MM.1S (cell line): ENCODE data around the gene COPG1.

Source experiments
- DNase-seq: peaks from one replicate; pipeline ENCODE4 v3.0.0-alpha.2; 2015
- H2AFZ ChIP-seq: fragments of 300-600 bp; sonication (generic); 2 replicates; pipeline ENCODE4 v1.6.0; 2016; ENCODE audit warnings: antibody characterized with exemption, low read length
- H3F3A ChIP-seq: fragments of 300-600 bp; sonication (generic); 2 replicates; pipeline ENCODE4 v1.6.1; 2016; ENCODE audit warnings: mild to moderate bottlenecking, antibody characterized with exemption, low read length, moderate library complexity, mixed read lengths; ENCODE audit not compliant: insufficient read depth
- H3K27ac ChIP-seq: fragments of 300-600 bp; sonication (generic); 2 replicates; pipeline ENCODE4 v1.5.1; 2016; ENCODE audit warnings: mild to moderate bottlenecking, low read length
- H3K27me3 ChIP-seq: fragments of 300-600 bp; sonication (generic); replicated peaks from 2 replicates; pipeline ENCODE4 v1.6.0; 2016; ENCODE audit warnings: low read length; ENCODE audit not compliant: insufficient read depth
- H3K36me3 ChIP-seq: fragments of 300-600 bp; sonication (generic); replicated peaks from 2 replicates; pipeline ENCODE4 v1.6.1; 2016; ENCODE audit warnings: mild to moderate bottlenecking, low read length, mixed read lengths; ENCODE audit not compliant: insufficient read depth
- H3K4me1 ChIP-seq: fragments of 300-600 bp; sonication (generic); 2 replicates; pipeline ENCODE4 v1.6.1; 2016; ENCODE audit warnings: low read length, mixed read lengths
- H3K4me2 ChIP-seq: fragments of 300-600 bp; sonication (generic); 2 replicates; pipeline ENCODE4 v1.6.0; 2016; ENCODE audit warnings: low read depth, low read length
- H3K4me3 ChIP-seq: fragments of 300-600 bp; sonication (generic); 2 replicates; pipeline ENCODE4 v1.5.1; 2016; ENCODE audit warnings: low read length, mixed read lengths
- H3K79me2 ChIP-seq: fragments of 300-600 bp; sonication (generic); 2 replicates; pipeline ENCODE4 v1.6.1; 2016; ENCODE audit warnings: mixed run types, low read length, mixed read lengths
- H3K9ac ChIP-seq: fragments of 300-600 bp; sonication (generic); 2 replicates; pipeline ENCODE4 v1.6.1; 2016; ENCODE audit warnings: low read length, mixed read lengths
- H3K9me2 ChIP-seq: fragments of 300-600 bp; sonication (generic); replicated peaks from 2 replicates; pipeline ENCODE4 v1.6.1; 2016; ENCODE audit warnings: mild to moderate bottlenecking, low read length, mixed read lengths; ENCODE audit not compliant: insufficient read depth
- H3K9me3 ChIP-seq: fragments of 300-600 bp; sonication (generic); replicated peaks from 2 replicates; pipeline ENCODE4 v1.6.1; 2016; ENCODE audit warnings: mild to moderate bottlenecking, low read length, mixed read lengths; ENCODE audit not compliant: insufficient read depth
- H4K20me1 ChIP-seq: fragments of 300-600 bp; sonication (generic); 2 replicates; pipeline ENCODE4 v1.6.1; 2016; ENCODE audit warnings: mild to moderate bottlenecking, low read length, moderate library complexity, mixed read lengths; ENCODE audit not compliant: insufficient read depth
- EZH2 ChIP-seq: fragments of 300-600 bp; sonication (generic); optimal IDR thresholded peaks from 2 replicates; pipeline ENCODE3; 2017; ENCODE audit warnings: low read depth, mild to moderate bottlenecking, antibody characterized with exemption, low read length, mixed read lengths
- EZH2phosphoT487 ChIP-seq: fragments of 300-600 bp; sonication (generic); IDR thresholded peaks from 2 replicates; pipeline ENCODE4 v1.6.1; 2018; ENCODE audit warnings: antibody characterized with exemption, low read length
- TF ChIP-seq, protein P1 (sequence below): fragments of 300-600 bp; sonication (generic); IDR thresholded peaks from 2 replicates; pipeline ENCODE4 v1.5.1; 2016; ENCODE audit warnings: antibody characterized with exemption, low read length, mixed read lengths

Gene COPG1

GRCh38 chr3:129304146-129304961, 54.9 kb downstream of the COPG1 start:
- Histone ChIP-seq H3K79me2 (0 out of 2 replicates have a peak, but pooled peaks cover 4% of the 10 kb centered on the region), H3K9me3 (no peaks in the 10 kb centered on the region), H4K20me1 (no peaks in the 10 kb centered on the region), H3K27me3 (no peaks in the 10 kb centered on the region), H3K9ac (no peak overlapping the region), H3K4me2 (no peak overlapping the region), H3K4me3 (no peak overlapping the region), H2AFZ (no peak overlapping the region), H3K9me2 (no peaks in the 10 kb centered on the region), H3K4me1 (peaks cover 22% of the 10 kb centered on the region), H3F3A (peaks cover 17% of the 10 kb centered on the region), H3K27ac (no peak overlapping the region), H3K36me3 (peaks cover 9% of the 10 kb centered on the region; the same call in 1 of the 2 replicates)
- DNase-seq, result peak; percentile 2
- TF ChIP-seq EZH2phosphoT487, result no peak
- TF ChIP-seq, protein P1, sequence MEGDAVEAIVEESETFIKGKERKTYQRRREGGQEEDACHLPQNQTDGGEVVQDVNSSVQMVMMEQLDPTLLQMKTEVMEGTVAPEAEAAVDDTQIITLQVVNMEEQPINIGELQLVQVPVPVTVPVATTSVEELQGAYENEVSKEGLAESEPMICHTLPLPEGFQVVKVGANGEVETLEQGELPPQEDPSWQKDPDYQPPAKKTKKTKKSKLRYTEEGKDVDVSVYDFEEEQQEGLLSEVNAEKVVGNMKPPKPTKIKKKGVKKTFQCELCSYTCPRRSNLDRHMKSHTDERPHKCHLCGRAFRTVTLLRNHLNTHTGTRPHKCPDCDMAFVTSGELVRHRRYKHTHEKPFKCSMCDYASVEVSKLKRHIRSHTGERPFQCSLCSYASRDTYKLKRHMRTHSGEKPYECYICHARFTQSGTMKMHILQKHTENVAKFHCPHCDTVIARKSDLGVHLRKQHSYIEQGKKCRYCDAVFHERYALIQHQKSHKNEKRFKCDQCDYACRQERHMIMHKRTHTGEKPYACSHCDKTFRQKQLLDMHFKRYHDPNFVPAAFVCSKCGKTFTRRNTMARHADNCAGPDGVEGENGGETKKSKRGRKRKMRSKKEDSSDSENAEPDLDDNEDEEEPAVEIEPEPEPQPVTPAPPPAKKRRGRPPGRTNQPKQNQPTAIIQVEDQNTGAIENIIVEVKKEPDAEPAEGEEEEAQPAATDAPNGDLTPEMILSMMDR, result no peak
- TF ChIP-seq EZH2, result no peak

DNA sequence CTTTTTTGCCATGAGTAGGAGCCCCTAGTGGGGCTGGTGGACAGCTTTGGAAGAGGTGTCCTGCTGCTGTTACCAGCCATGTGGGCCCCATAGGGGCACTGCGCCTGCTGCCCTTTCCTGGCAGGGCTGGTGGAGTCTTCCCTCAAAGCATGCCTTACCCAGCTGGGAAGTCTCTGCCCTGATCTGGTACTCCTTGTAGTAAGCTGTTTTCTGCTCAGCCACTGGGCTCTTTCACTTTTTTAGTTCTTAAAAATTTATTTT, 55.5 kb downstream of the COPG1 start:
- Histone ChIP-seq H3K9me2 (no peaks in the 10 kb centered on the region), H3K9me3 (no peaks in the 10 kb centered on the region), H3K36me3 (peaks cover 9% of the 10 kb centered on the region; the same call in 1 of the 2 replicates), H3K4me2 (no peak overlapping the region), H2AFZ (no peak overlapping the region), H3K27me3 (no peaks in the 10 kb centered on the region), H3K4me1 (peaks cover 27% of the 10 kb centered on the region), H3K27ac (no peak overlapping the region), H3K4me3 (no peak overlapping the region), H3F3A (peaks cover 23% of the 10 kb centered on the region), H4K20me1 (no peaks in the 10 kb centered on the region), H3K9ac (no peak overlapping the region), H3K79me2 (0 out of 2 replicates have a peak, but pooled peaks cover 4% of the 10 kb centered on the region)
- TF ChIP-seq EZH2phosphoT487, result no peak
- no peak for TF ChIP-seq EZH2
- TF ChIP-seq, protein P1, result no peak
- DNase-seq, result peak; percentile 3

DNA sequence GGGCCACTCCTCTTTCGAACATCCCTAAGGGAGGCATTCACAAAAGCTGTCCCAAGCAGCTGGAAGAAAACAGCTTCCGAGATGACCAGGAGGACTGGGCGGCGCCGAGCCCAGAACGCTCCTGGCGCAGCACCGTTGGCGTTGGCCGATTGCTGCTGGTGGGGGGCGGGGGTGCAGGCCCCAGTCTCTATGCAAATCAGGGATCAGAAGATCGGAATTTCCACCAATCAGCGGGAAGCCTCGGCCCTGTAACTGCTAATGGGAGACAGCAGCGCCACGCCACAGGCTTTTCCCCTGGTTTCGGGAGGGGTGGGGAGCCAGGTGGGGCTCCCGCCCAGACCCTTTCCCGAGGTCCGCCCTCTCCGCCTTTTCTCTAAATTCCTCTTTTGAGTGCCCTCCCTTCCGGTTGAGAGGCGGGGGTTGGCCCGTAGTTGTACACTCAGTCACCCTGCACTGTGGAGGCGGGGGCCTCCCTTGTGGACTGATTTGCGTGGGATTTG, 56.2 kb downstream of the COPG1 start:
- TF ChIP-seq, protein P1, result no peak
- TF ChIP-seq EZH2, result no peak
- no peak for TF ChIP-seq EZH2phosphoT487
- Histone ChIP-seq H3K9me2 (no peaks in the 10 kb centered on the region), H3K4me1 (peaks cover 32% of the 10 kb centered on the region), H3K27ac (no peak overlapping the region), H3K36me3 (peaks cover 9% of the 10 kb centered on the region; the same call in 1 of the 2 replicates), H2AFZ (no peak overlapping the region), H3K79me2 (0 out of 2 replicates have a peak, but pooled peaks cover 4% of the 10 kb centered on the region), H3K4me2 (no peak overlapping the region), H4K20me1 (no peaks in the 10 kb centered on the region), H3K9ac (no peak overlapping the region), H3F3A (peaks cover 28% of the 10 kb centered on the region), H3K9me3 (no peaks in the 10 kb centered on the region), H3K27me3 (no peaks in the 10 kb centered on the region), H3K4me3 (no peak overlapping the region)
- DNase-seq, result no peak
